A673 (cell line): Measurements from ENCODE around the gene SGSM2. TPM values are rescaled to one million over a fixed set of nuclear protein-coding genes. Genes with fewer than 3 reads are reported as not detected.

Source experiments
- BruUV-seq: library from RNA; stranded (reverse); fragments of 400-500 nt; replicated peaks from 2 replicates; lab custom pipeline; 2021; lab: Mats Ljungman, UMichigan
- CTCF ChIA-PET: fragments of 300-600 bp; sonication (Branson Sonifier 250); formaldehyde crosslinking; loops from one replicate; lab custom pipeline; 2022; ENCODE audit warnings: antibody characterized with exemption; lab: Charles Lee
- POLR2A ChIA-PET: fragments of 300-600 bp; sonication (Branson Sonifier 250); formaldehyde crosslinking; loops from one replicate; lab custom pipeline; 2022; ENCODE audit warnings: antibody characterized with exemption; ENCODE audit not compliant: low non-redundant PET; lab: Charles Lee
- DNase-seq: peaks from one replicate; pipeline ENCODE4 v3.0.0-alpha.2; 2015; ENCODE audit warnings: low spot score
- H3K27ac ChIP-seq: fragments of 200-600 bp; sonication (generic); 2 replicates; pipeline ENCODE4 v1.5.1; 2016; ENCODE audit warnings: mixed run types, low read depth, mild to moderate bottlenecking, mixed read lengths, antibody characterized with exemption, low read length; ENCODE audit not compliant: poor library complexity, severe bottlenecking
- H3K27me3 ChIP-seq: fragments of 200-600 bp; sonication (generic); replicated peaks from 2 replicates; pipeline ENCODE4 v1.6.1; 2017; ENCODE audit warnings: mixed run types, low read depth, mild to moderate bottlenecking, mixed read lengths, antibody characterized with exemption, low read length; ENCODE audit not compliant: insufficient read depth, poor library complexity
- H3K36me3 ChIP-seq: fragments of 200-600 bp; sonication (generic); 2 replicates; pipeline ENCODE4 v1.6.1; 2016; ENCODE audit warnings: mixed run types, mild to moderate bottlenecking, mixed read lengths, antibody characterized with exemption, low read length; ENCODE audit not compliant: insufficient read depth, poor library complexity, severe bottlenecking
- H3K4me1 ChIP-seq: fragments of 200-600 bp; sonication (generic); 2 replicates; pipeline ENCODE4 v1.6.1; 2017; ENCODE audit warnings: mixed run types, mild to moderate bottlenecking, mixed read lengths, antibody characterized with exemption, low read length; ENCODE audit not compliant: insufficient read depth, poor library complexity, severe bottlenecking
- H3K4me3 ChIP-seq: fragments of 200-600 bp; sonication (generic); 2 replicates; pipeline ENCODE4 v1.5.1; 2016; ENCODE audit warnings: low read depth, mixed run types, mild to moderate bottlenecking, mixed read lengths, low read length; ENCODE audit not compliant: poor library complexity, severe bottlenecking
- H3K9me3 ChIP-seq: fragments of 200-600 bp; sonication (generic); 2 replicates; pipeline ENCODE4 v1.6.1; 2016; ENCODE audit warnings: mixed run types, low read depth, mild to moderate bottlenecking, mixed read lengths, antibody characterized with exemption, low read length; ENCODE audit not compliant: poor library complexity, severe bottlenecking
- EZH2 ChIP-seq: fragments of 200-600 bp; sonication (generic); IDR thresholded peaks from 2 replicates; pipeline ENCODE4 v1.6.1; 2017; ENCODE audit warnings: borderline replicate concordance, low read depth, mild to moderate bottlenecking, mixed read lengths, antibody characterized with exemption, low read length; ENCODE audit not compliant: poor library complexity, severe bottlenecking
- intact Hi-C: fragments of 100-400 bp; cut with micrococcal nuclease; formaldehyde crosslinking; loops from one replicate; pipeline ENCODE4 v1.10.0; 2022; ENCODE audit not compliant: unreplicated experiment
- total RNA-seq: library from RNA; stranded (reverse); gene quantifications from 2 replicates; pipeline ENCODE4 v1.2.3, GENCODE V29; 2021
- TF ChIP-seq, protein P1 (sequence below): fragments of 300-800, 200-600 bp; sonication (generic); conservative IDR thresholded peaks from 2 replicates; pipeline ENCODE4 v1.5.1; 2017; ENCODE audit warnings: low read depth, mild to moderate bottlenecking, antibody characterized with exemption, low read length, moderate library complexity, mixed read lengths

Gene SGSM2
- total RNA-seq, 1 experiment from 2014 or later = 81.2 TPM

DNA sequence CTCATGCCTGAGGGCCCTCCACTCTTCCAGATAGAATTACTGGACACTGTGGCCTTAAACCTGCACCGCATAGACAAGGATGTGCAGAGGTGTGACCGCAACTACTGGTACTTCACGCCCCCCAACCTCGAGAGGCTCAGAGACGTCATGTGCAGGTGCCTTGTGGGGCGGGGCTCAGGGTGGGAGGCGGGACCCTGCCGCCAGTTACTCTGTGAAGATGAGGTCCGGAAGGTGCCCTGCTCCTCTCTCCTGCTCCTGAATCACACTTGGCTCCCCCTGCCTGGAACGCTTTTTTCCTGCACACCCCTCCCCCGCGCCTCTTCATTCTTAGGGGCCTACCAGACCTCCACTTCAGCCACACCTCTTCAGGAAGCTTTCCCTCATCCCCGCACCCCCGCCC, 38.8 kb downstream of the SGSM2 start:
- Histone ChIP-seq H3K27ac (no peak overlapping the region), H3K27me3 (no peaks in the 10 kb centered on the region), H3K9me3 (no peaks in the 10 kb centered on the region), H3K36me3 (peaks cover 45% of the 10 kb centered on the region), H3K4me1 (no peaks in the 10 kb centered on the region), H3K4me3 (no peak overlapping the region)
- POLR2A ChIA-PET = no interaction called here
- intact Hi-C loops = no loop called here
- CTCF ChIA-PET = no interaction called here
- TF ChIP-seq EZH2 = no peak
- TF ChIP-seq, protein P1, sequence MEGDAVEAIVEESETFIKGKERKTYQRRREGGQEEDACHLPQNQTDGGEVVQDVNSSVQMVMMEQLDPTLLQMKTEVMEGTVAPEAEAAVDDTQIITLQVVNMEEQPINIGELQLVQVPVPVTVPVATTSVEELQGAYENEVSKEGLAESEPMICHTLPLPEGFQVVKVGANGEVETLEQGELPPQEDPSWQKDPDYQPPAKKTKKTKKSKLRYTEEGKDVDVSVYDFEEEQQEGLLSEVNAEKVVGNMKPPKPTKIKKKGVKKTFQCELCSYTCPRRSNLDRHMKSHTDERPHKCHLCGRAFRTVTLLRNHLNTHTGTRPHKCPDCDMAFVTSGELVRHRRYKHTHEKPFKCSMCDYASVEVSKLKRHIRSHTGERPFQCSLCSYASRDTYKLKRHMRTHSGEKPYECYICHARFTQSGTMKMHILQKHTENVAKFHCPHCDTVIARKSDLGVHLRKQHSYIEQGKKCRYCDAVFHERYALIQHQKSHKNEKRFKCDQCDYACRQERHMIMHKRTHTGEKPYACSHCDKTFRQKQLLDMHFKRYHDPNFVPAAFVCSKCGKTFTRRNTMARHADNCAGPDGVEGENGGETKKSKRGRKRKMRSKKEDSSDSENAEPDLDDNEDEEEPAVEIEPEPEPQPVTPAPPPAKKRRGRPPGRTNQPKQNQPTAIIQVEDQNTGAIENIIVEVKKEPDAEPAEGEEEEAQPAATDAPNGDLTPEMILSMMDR = no peak
- no TSS peak for BruUV-seq
- DNase-seq = no peak

DNA sequence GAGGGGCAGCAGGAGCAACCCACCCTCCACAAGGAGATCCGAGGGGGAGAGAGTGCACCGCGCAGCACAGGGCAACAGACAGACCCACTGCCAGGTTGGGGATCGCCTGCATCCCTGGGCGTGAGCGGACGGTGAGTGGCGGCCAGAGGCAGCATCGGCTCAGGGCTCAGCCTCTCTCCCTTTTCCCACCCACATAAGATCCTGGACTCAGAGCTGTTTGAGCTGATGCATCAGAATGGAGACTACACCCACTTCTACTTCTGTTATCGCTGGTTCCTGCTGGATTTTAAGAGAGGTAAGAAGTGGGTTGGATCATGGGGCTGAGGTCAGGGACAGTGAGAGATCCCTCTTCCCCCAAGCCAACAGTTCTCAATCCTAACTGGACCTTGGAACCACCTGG, 40.4 kb downstream of the SGSM2 start:
- TF ChIP-seq, protein P1 = no peak
- no peak for TF ChIP-seq EZH2
- H3K4me1 ChIP-seq = no peaks in the 10 kb centered on the region
- no peaks in the 10 kb centered on the region for H3K27me3 ChIP-seq
- no peaks in the 10 kb centered on the region for H3K9me3 ChIP-seq
- no peak overlapping the region for H3K4me3 ChIP-seq
- ChIA-PET CTCF (no interaction called here), POLR2A (no interaction called here)
- intact Hi-C loops = no loop called here
- DNase-seq = no peak
- H3K27ac ChIP-seq = no peak overlapping the region
- BruUV-seq = no TSS peak
- H3K36me3 ChIP-seq = peaks cover 40% of the 10 kb centered on the region

GRCh38 chr17:2378905-2379304, 41.6 kb downstream of the SGSM2 start:
- Histone ChIP-seq H3K27ac (no peak overlapping the region), H3K36me3 (peaks cover 39% of the 10 kb centered on the region), H3K4me1 (no peaks in the 10 kb centered on the region), H3K4me3 (no peak overlapping the region), H3K9me3 (no peaks in the 10 kb centered on the region), H3K27me3 (no peaks in the 10 kb centered on the region)
- no peak for TF ChIP-seq EZH2
- TF ChIP-seq, protein P1 = no peak
- no peak for DNase-seq
- intact Hi-C loops = no loop called here
- POLR2A ChIA-PET = no interaction called here
- CTCF ChIA-PET = interaction anchor here (1.1 kb wide), 1 partner anchor 37 kb away, joined by 4 read pairs; no protein-coding TSS in a partner anchor
- no TSS peak for BruUV-seq
